H9 (cell line): Measurements from ENCODE around the gene SBK1. TPM values are rescaled to one million over a fixed set of nuclear protein-coding genes. Genes with fewer than 3 reads are reported as not detected.

Experiments
- DNase-seq: peaks from one replicate; pipeline ENCODE4 v3.0.0-alpha.2; 2017
- H2AFZ ChIP-seq: one replicate; pipeline ENCODE4 v1.6.1; 2013; ENCODE audit warnings: mild to moderate bottlenecking, low read length, control low read depth, moderate library complexity
- H2AK5ac ChIP-seq: 2 replicates; pipeline ENCODE4 v1.6.1; 2013; ENCODE audit warnings: low read length, control low read depth, mixed read lengths; ENCODE audit not compliant: insufficient read length
- H2BK120ac ChIP-seq: one replicate; pipeline ENCODE4 v1.6.1; 2013; ENCODE audit warnings: low read depth, mild to moderate bottlenecking, low read length, control low read depth, inconsistent platforms; ENCODE audit not compliant: poor library complexity, severe bottlenecking
- H2BK12ac ChIP-seq: 2 replicates; pipeline ENCODE4 v1.6.1; 2013; ENCODE audit warnings: low read length, control low read depth, mixed read lengths, low read depth; ENCODE audit not compliant: insufficient read length
- H2BK15ac ChIP-seq: 2 replicates; pipeline ENCODE4 v1.6.1; 2013; ENCODE audit warnings: low read depth, low read length, control low read depth
- H2BK20ac ChIP-seq: one replicate; pipeline ENCODE4 v1.6.1; 2013; ENCODE audit warnings: low read depth, mild to moderate bottlenecking, low read length, control low read depth, inconsistent platforms; ENCODE audit not compliant: poor library complexity, severe bottlenecking
- H2BK5ac ChIP-seq: 2 replicates; pipeline ENCODE4 v1.6.1; 2013; ENCODE audit warnings: low read length, control low read depth, mixed read lengths; ENCODE audit not compliant: insufficient read length
- H3K14ac ChIP-seq: 2 replicates; pipeline ENCODE4 v1.6.1; 2013; ENCODE audit warnings: low read length, control low read depth; ENCODE audit not compliant: insufficient read depth
- H3K18ac ChIP-seq: 2 replicates; pipeline ENCODE4 v1.6.1; 2013; ENCODE audit warnings: low read depth, mild to moderate bottlenecking, mixed read lengths, low read length, control low read depth; ENCODE audit not compliant: insufficient read length
- H3K23ac ChIP-seq: 2 replicates; pipeline ENCODE4 v1.6.1; 2013; ENCODE audit warnings: low read length, control low read depth, mixed read lengths, low read depth; ENCODE audit not compliant: insufficient read length
- H3K23me2 ChIP-seq: 2 replicates; pipeline ENCODE4 v1.6.1; 2013; ENCODE audit warnings: low read depth, mild to moderate bottlenecking, mixed read lengths, low read length, control low read depth; ENCODE audit not compliant: insufficient read length, poor library complexity, severe bottlenecking
- H3K27ac ChIP-seq: 2 replicates; pipeline ENCODE4 v1.5.1; 2013; ENCODE audit warnings: low read length, control low read depth, mixed read lengths, low read depth; ENCODE audit not compliant: insufficient read length
- H3K27me3 ChIP-seq: 2 replicates; pipeline ENCODE4 v1.6.1; 2013; ENCODE audit warnings: low read length, control low read depth, inconsistent platforms; ENCODE audit not compliant: insufficient read depth
- H3K4ac ChIP-seq: 2 replicates; pipeline ENCODE4 v1.6.1; 2013; ENCODE audit warnings: low read depth, mild to moderate bottlenecking, control low read depth, inconsistent platforms, low read length, moderate library complexity
- H3K4me1 ChIP-seq: 2 replicates; pipeline ENCODE4 v1.6.1; 2013; ENCODE audit warnings: low read length, control low read depth, inconsistent platforms; ENCODE audit not compliant: insufficient read depth
- H3K4me2 ChIP-seq: 2 replicates; pipeline ENCODE4 v1.6.1; 2013; ENCODE audit warnings: low read length, control low read depth, mixed read lengths; ENCODE audit not compliant: insufficient read length, insufficient read depth
- H3K56ac ChIP-seq: 2 replicates; pipeline ENCODE4 v1.6.1; 2013; ENCODE audit warnings: low read depth, mild to moderate bottlenecking, mixed read lengths, low read length, control low read depth; ENCODE audit not compliant: insufficient read length
- H3K79me1 ChIP-seq: 2 replicates; pipeline ENCODE4 v1.6.1; 2013; ENCODE audit warnings: low read depth, mild to moderate bottlenecking, moderate library complexity, low read length, control low read depth, inconsistent platforms; ENCODE audit not compliant: insufficient read depth, poor library complexity, severe bottlenecking
- H3K79me2 ChIP-seq: 2 replicates; pipeline ENCODE4 v1.6.1; 2013; ENCODE audit warnings: low read length, control low read depth, inconsistent platforms; ENCODE audit not compliant: insufficient read depth
- H3K9ac ChIP-seq: 2 replicates; pipeline ENCODE4 v1.6.1; 2013; ENCODE audit warnings: low read length, control low read depth, mixed read lengths; ENCODE audit not compliant: insufficient read length; ENCODE audit errors: extremely low read depth
- H3K9me3 ChIP-seq: one replicate; pipeline ENCODE4 v1.6.1; 2013; ENCODE audit warnings: low read depth, low read length, inconsistent platforms; ENCODE audit not compliant: control insufficient read depth
- H3T11ph ChIP-seq: one replicate; pipeline ENCODE4 v1.6.1; 2013; ENCODE audit warnings: mild to moderate bottlenecking, low read length, control low read depth, inconsistent platforms
- H4K20me1 ChIP-seq: one replicate; pipeline ENCODE4 v1.6.1; 2013; ENCODE audit not compliant: control insufficient read depth, insufficient read length, insufficient read depth
- H4K5ac ChIP-seq: 2 replicates; pipeline ENCODE4 v1.6.1; 2013; ENCODE audit warnings: low read depth, mild to moderate bottlenecking, mixed read lengths, low read length, control low read depth; ENCODE audit not compliant: insufficient read length
- H4K8ac ChIP-seq: replicated peaks from 2 replicates; pipeline ENCODE4 v1.6.1; 2013; ENCODE audit warnings: low read length, control low read depth, mixed read lengths, low read depth; ENCODE audit not compliant: insufficient read length
- H4K91ac ChIP-seq: 2 replicates; pipeline ENCODE4 v1.6.1; 2013; ENCODE audit warnings: low read depth, mild to moderate bottlenecking, moderate library complexity, mixed read lengths, low read length, control low read depth; ENCODE audit not compliant: insufficient read length
- H3K27ac Mint-ChIP-seq, 3 experiments: 2 replicates in 2 of 3; 3 replicates in 1 of 3; pipeline ENCODE4 v1.8.0; 2020 to 2021; ENCODE audit warnings: mixed read lengths in 3 of 3, mild to moderate bottlenecking in 1 of 3, moderate library complexity in 1 of 3
- H3K27me3 Mint-ChIP-seq: 2 replicates; pipeline ENCODE4 v1.8.0; 2021; ENCODE audit warnings: low read depth, mild to moderate bottlenecking, moderate library complexity, mixed read lengths
- H3K36me3 Mint-ChIP-seq, 3 experiments: 2 replicates in 2 of 3; 3 replicates in 1 of 3; pipeline ENCODE4 v1.8.0; 2020 to 2021; ENCODE audit warnings: low read depth in 3 of 3, mixed read lengths in 3 of 3; ENCODE audit not compliant: insufficient read depth in 1 of 3
- H3K4me1 Mint-ChIP-seq, 2 experiments: 2 replicates each; pipeline ENCODE4 v1.8.0; 2020; ENCODE audit warnings: mixed read lengths in 2 of 2
- H3K4me3 Mint-ChIP-seq, 2 experiments: 2 replicates in 1 of 2; 3 replicates in 1 of 2; pipeline ENCODE4 v1.8.0; 2020 to 2021; ENCODE audit warnings: mild to moderate bottlenecking in 2 of 2, mixed read lengths in 2 of 2, moderate library complexity in 1 of 2
- H3K9me3 Mint-ChIP-seq, 2 experiments: 2 replicates in 1 of 2; 3 replicates in 1 of 2; pipeline ENCODE4 v1.8.0; 2020; ENCODE audit warnings: mild to moderate bottlenecking in 2 of 2, mixed read lengths in 2 of 2, moderate library complexity in 1 of 2
- CTCF ChIP-seq: fragments of 200-600 bp; sonication (generic); conservative IDR thresholded peaks from 3 replicates; pipeline ENCODE4 v1.8.0; 2021; ENCODE audit warnings: antibody characterized with exemption, mild to moderate bottlenecking
- WGBS: extraction: QIAGEN DNeasy Blood & Tissue Kit; methylation state at CpG from one replicate; pipeline ENCODE4 v1.1.7; 2013; ENCODE audit warnings: missing lambda C conversion rate, low lambda C conversion rate, mixed read lengths; ENCODE audit not compliant: insufficient read length; ENCODE audit errors: extremely low coverage; 5-methylcytosine and 5-hydroxymethylcytosine counted together
- total RNA-seq: library from RNA; stranded (reverse); gene quantifications from 2 replicates; pipeline ENCODE4 v1.2.1, GENCODE V29; 2021

Gene SBK1
- total RNA-seq, 1 experiment from 2014 or later, result 65.5 TPM

GRCh38 chr16:28279006-28279405 is 13.3 kb upstream of the SBK1 start:
- no peak overlapping the region for H3K4me2 ChIP-seq
- H3K4me1 Mint-ChIP-seq, result peaks cover 11 to 27% of the 10 kb centered on the region in 2 experiments
- no peaks in the 10 kb centered on the region for H3K4me1 ChIP-seq
- no peak overlapping the region for H2BK5ac ChIP-seq
- H3K23ac ChIP-seq, result no peak overlapping the region
- H3K4ac ChIP-seq, result no peak overlapping the region
- H3K9me3 ChIP-seq, result no peaks in the 10 kb centered on the region
- H3K27me3 Mint-ChIP-seq, result peaks cover 32% of the 10 kb centered on the region
- H3K36me3 Mint-ChIP-seq, result peaks cover 0 to 2% (median under 1%) of the 10 kb centered on the region in 3 experiments; a peak in 2 of 7 replicates
- no peak overlapping the region for H3K4me3 Mint-ChIP-seq
- TF ChIP-seq CTCF, result no peak
- no peak overlapping the region for H3K56ac ChIP-seq
- H3K27ac Mint-ChIP-seq, result no peak overlapping the region
- peaks cover 3% of the 10 kb centered on the region; the same call in 1 of the 2 replicates for H3K27me3 ChIP-seq
- H3K14ac ChIP-seq, result no peak overlapping the region
- H4K5ac ChIP-seq, result no peak overlapping the region
- H3K79me2 ChIP-seq, result no peaks in the 10 kb centered on the region
- peaks cover 3% of the 10 kb centered on the region for H4K20me1 ChIP-seq
- H2BK20ac ChIP-seq, result no peak overlapping the region
- H3K9ac ChIP-seq, result no peak overlapping the region
- no peak overlapping the region for H2AK5ac ChIP-seq
- no peak for DNase-seq
- no peak overlapping the region for H2BK15ac ChIP-seq
- H2AFZ ChIP-seq, result no peak overlapping the region
- no peak overlapping the region for H4K91ac ChIP-seq
- peaks cover 9% of the 10 kb centered on the region for H3K23me2 ChIP-seq
- H3T11ph ChIP-seq, result no peak overlapping the region
- no peaks in the 10 kb centered on the region; a peak in 3 of 5 replicates for H3K9me3 Mint-ChIP-seq
- WGBS, result no CpG with 5 or more reads among the region's 6 CpGs
- no peak overlapping the region for H3K27ac ChIP-seq
- no peak overlapping the region for H2BK120ac ChIP-seq
- H3K18ac ChIP-seq, result no peak overlapping the region
- H2BK12ac ChIP-seq, result no peak overlapping the region
- H4K8ac ChIP-seq, result no peak overlapping the region
- H3K79me1 ChIP-seq, result no peaks in the 10 kb centered on the region
